ENCODE measurements around the gene BCL11A.

Gene BCL11A

GRCh38 chr2:60558536-60558935, 5.1 kb upstream of the BCL11A start:
- no peak for DNase-seq (ENCODE audit: low read depth)

- no peak for DNase-seq (ENCODE audit: low read depth)
Measured at GRCh38 chr2:60557486-60557864, 4.0 kb upstream of the BCL11A start.

- DNase-seq (ENCODE audit: low read depth): no peak
Measured at GRCh38 chr2:60556576-60557485, 3.4 kb upstream of the BCL11A start.

- no peak for DNase-seq (ENCODE audit: low read depth)
Measured at GRCh38 chr2:60556175-60556574, 2.7 kb upstream of the BCL11A start.

GRCh38 chr2:60555783-60556139, 2.3 kb upstream of the BCL11A start:
- no peak for DNase-seq (ENCODE audit: low read depth)

- no peak for DNase-seq (ENCODE audit: low read depth)
Measured at GRCh38 chr2:60555066-60555782, 1.8 kb upstream of the BCL11A start.

GRCh38 chr2:60554646-60555065, 1.2 kb upstream of the BCL11A start:
- DNase-seq (ENCODE audit: low read depth): no peak

- no peak for DNase-seq (ENCODE audit: low read depth)
Measured at GRCh38 chr2:60554074-60554645, 706 bp upstream of the BCL11A start.

- DNase-seq (ENCODE audit: low read depth): no peak
Measured at GRCh38 chr2:60552851-60553494, 481 bp downstream of the BCL11A start.

- no peak for DNase-seq (ENCODE audit: low read depth)
Measured at GRCh38 chr2:60552078-60552850, 1.2 kb downstream of the BCL11A start.

- no peak for DNase-seq (ENCODE audit: low read depth)
Measured at GRCh38 chr2:60551240-60552077, 2.0 kb downstream of the BCL11A start.

- DNase-seq (ENCODE audit: low read depth): no peak
Measured at GRCh38 chr2:60550984-60551239, 2.5 kb downstream of the BCL11A start.

GRCh38 chr2:60550178-60550983, 3.1 kb downstream of the BCL11A start:
- DNase-seq (ENCODE audit: low read depth): no peak

- DNase-seq (ENCODE audit: low read depth): no peak
Measured at GRCh38 chr2:60549928-60550177, 3.6 kb downstream of the BCL11A start.

- DNase-seq (ENCODE audit: low read depth): no peak
Measured at GRCh38 chr2:60549238-60549927, 4.1 kb downstream of the BCL11A start.

GRCh38 chr2:60548845-60549237, 4.6 kb downstream of the BCL11A start:
- DNase-seq (ENCODE audit: low read depth): no peak

- no peak for DNase-seq (ENCODE audit: low read depth)
Measured at GRCh38 chr2:60548311-60548710, 5.1 kb downstream of the BCL11A start.

- no peak for DNase-seq (ENCODE audit: low read depth)
Measured at GRCh38 chr2:60547841-60548240, 5.6 kb downstream of the BCL11A start.

GRCh38 chr2:60546756-60547420, 6.6 kb downstream of the BCL11A start:
- DNase-seq (ENCODE audit: low read depth): no peak
